ENCODE results near the gene GOLGA1. TPM values are rescaled to one million over a fixed set of nuclear protein-coding genes. Genes with fewer than 3 reads are reported as not detected.

GOLGA1 gene
- total and polyA plus RNA-seq, 9 of the 15 experiments (the other 6 are each of a cell fraction or from before 2014, with no cell fraction given) = 2.9 to 15.9 (median 8.5) TPM

GRCh38 chr9:124875501-124875900 lies 65.4 kb downstream of the GOLGA1 start:
- no peak for ATAC-seq
- CTCF ChIA-PET (ENCODE audit: low intra/inter-chr PET ratio) = no interaction called here
- no peak overlapping the region for H2AFZ ChIP-seq (ENCODE audit: low read depth, low read length)
- H3K9me1 ChIP-seq (ENCODE audit: control insufficient read depth, insufficient read depth, low read length) = peaks cover 15% of the 10 kb centered on the region
- H3K27me3 ChIP-seq (ENCODE audit: control insufficient read depth in 2 of 2, insufficient read depth in 2 of 2, low read length in 2 of 2) = no peaks in the 10 kb centered on the region
- WGBS (ENCODE audit: insufficient coverage, low coverage, missing lambda C conversion rate) = 92% methylated on average over 6 of the region's 6 CpGs
- intact Hi-C loops (cut with micrococcal nuclease) = no loop called here
- in situ Hi-C loops (cut with MboI) = no loop called here
- H3K4me1 ChIP-seq (replicated peaks in 1 of 2; ENCODE audit: control insufficient read depth in 2 of 2, insufficient read depth in 2 of 2, low read length in 2 of 2) = peaks cover 15 to 19% of the 10 kb centered on the region in 2 experiments; a peak in 4 of 5 replicates
- FAIRE-seq = no peak
- DNase-seq (ENCODE audit: extremely low read depth in 1 of 4, low spot score in 3 of 4) = no peak
- H3K9me3 ChIP-seq (replicated peaks; ENCODE audit: control insufficient read depth, insufficient read depth, low read depth, low read length) = no peaks in the 10 kb centered on the region
- POLR2A ChIA-PET = interaction anchor here (0.8 to 4.0 kb wide), 2 partner anchors 13 to 66 kb away, joined by 4 to 30 read pairs; partner anchors contain the start of genes ARPC5L, GOLGA1 and RPL35
- H3K79me2 ChIP-seq (ENCODE audit: control insufficient read depth, insufficient read depth, low read length) = peaks cover 53% of the 10 kb centered on the region
- peaks cover 92% of the 10 kb centered on the region for H3K36me3 ChIP-seq (ENCODE audit: control insufficient read depth, insufficient read depth, low read length)
- peak overlapping the region in 1 of 2 experiments; percentile 46; a peak in 1 of 4 replicates for H3K9ac ChIP-seq (ENCODE audit: insufficient read depth in 1 of 2, low read depth in 2 of 2, low read length in 2 of 2)
- no peak overlapping the region for H3K27ac ChIP-seq (ENCODE audit: extremely low read depth, low read depth, low read length)
- H4K20me1 ChIP-seq (replicated peaks; ENCODE audit: control insufficient read depth, insufficient read depth, low read length) = peaks cover 25% of the 10 kb centered on the region
- peak; percentile 39 for TF ChIP-seq POLR2G (IDR thresholded peaks at IDR 0.05; ENCODE audit: low read depth, low read length)
- TF ChIP-seq PURB (CRISPR knock-in tag; IDR thresholded peaks at IDR 0.05; ENCODE audit: low read depth) = no peak
- no peak overlapping the region for H3K4me2 ChIP-seq (ENCODE audit: insufficient read depth, low read length)
- no peak overlapping the region for H3K4me3 ChIP-seq
- BruUV-seq (replicated peaks) = no TSS peak

GRCh38 chr9:124873664-124874063 lies 67.2 kb downstream of the GOLGA1 start:
- ATAC-seq = no peak
- H3K4me2 ChIP-seq (ENCODE audit: insufficient read depth, low read length) = no peak overlapping the region
- peak overlapping the region in 1 of 2 experiments; percentile 14; a peak in 1 of 4 replicates for H3K9ac ChIP-seq (ENCODE audit: insufficient read depth in 1 of 2, low read depth in 2 of 2, low read length in 2 of 2)
- no peak for DNase-seq (ENCODE audit: extremely low read depth in 1 of 4, low spot score in 3 of 4)
- CTCF ChIA-PET (ENCODE audit: low intra/inter-chr PET ratio) = no interaction called here
- in situ Hi-C loops (cut with MboI) (no loop called here), intact Hi-C loops (cut with micrococcal nuclease) (no loop called here)
- POLR2A ChIA-PET = interaction anchor here (1.5 kb wide), 1 partner anchor 18 kb away, joined by 4 read pairs; no protein-coding TSS in a partner anchor
- H2AFZ ChIP-seq (ENCODE audit: low read depth, low read length) = no peak overlapping the region
- FAIRE-seq = no peak
- no peak for TF ChIP-seq ZSCAN29 (IDR thresholded peaks at IDR 0.05)
- TF ChIP-seq RBFOX2 (IDR thresholded peaks at IDR 0.05; ENCODE audit: low read depth, low read length) = peak; percentile 69
- TF ChIP-seq HIVEP1 (CRISPR knock-in tag; IDR thresholded peaks at IDR 0.05) = no peak
- no peak for TF ChIP-seq ZNF76 (CRISPR knock-in tag; IDR thresholded peaks at IDR 0.05; ENCODE audit: borderline replicate concordance)
- peak; percentile 48 for TF ChIP-seq POLR2G (IDR thresholded peaks at IDR 0.05; ENCODE audit: low read depth, low read length)
- peaks cover 84% of the 10 kb centered on the region for H3K36me3 ChIP-seq (ENCODE audit: control insufficient read depth, insufficient read depth, low read length)
- WGBS (ENCODE audit: insufficient coverage, low coverage, missing lambda C conversion rate) = 98% methylated on average over 14 of the region's 14 CpGs
- H3K4me3 ChIP-seq = no peak overlapping the region
- no peaks in the 10 kb centered on the region for H3K9me3 ChIP-seq (replicated peaks; ENCODE audit: control insufficient read depth, insufficient read depth, low read depth, low read length)
- peaks cover 70% of the 10 kb centered on the region for H3K79me2 ChIP-seq (ENCODE audit: control insufficient read depth, insufficient read depth, low read length)
- BruUV-seq (replicated peaks) = no TSS peak
- no peaks in the 10 kb centered on the region for H3K27me3 ChIP-seq (ENCODE audit: control insufficient read depth in 2 of 2, insufficient read depth in 2 of 2, low read length in 2 of 2)
- no peak overlapping the region; the same call in 2 of the 3 replicates for H3K27ac ChIP-seq (ENCODE audit: extremely low read depth, low read depth, low read length)
- peaks cover 18 to 34% of the 10 kb centered on the region in 2 experiments; a peak in 4 of 5 replicates for H3K4me1 ChIP-seq (replicated peaks in 1 of 2; ENCODE audit: control insufficient read depth in 2 of 2, insufficient read depth in 2 of 2, low read length in 2 of 2)
- peaks cover 16% of the 10 kb centered on the region for H3K9me1 ChIP-seq (ENCODE audit: control insufficient read depth, insufficient read depth, low read length)
- H4K20me1 ChIP-seq (replicated peaks; ENCODE audit: control insufficient read depth, insufficient read depth, low read length) = peaks cover 29% of the 10 kb centered on the region
